Erythroblast (primary cell): ENCODE measurements around the gene MRPL2.

ENCODE experiments used
- GATA1 ChIP-seq: IDR thresholded peaks from 2 replicates; pipeline ENCODE4 v1.6.1; 2011; ENCODE audit warnings: low read depth, mild to moderate bottlenecking, control low read depth, low read length, moderate library complexity
- POLR2A ChIP-seq: IDR thresholded peaks from 2 replicates; pipeline ENCODE4 v1.6.1; 2011; ENCODE audit warnings: mild to moderate bottlenecking, low read length

DNA sequence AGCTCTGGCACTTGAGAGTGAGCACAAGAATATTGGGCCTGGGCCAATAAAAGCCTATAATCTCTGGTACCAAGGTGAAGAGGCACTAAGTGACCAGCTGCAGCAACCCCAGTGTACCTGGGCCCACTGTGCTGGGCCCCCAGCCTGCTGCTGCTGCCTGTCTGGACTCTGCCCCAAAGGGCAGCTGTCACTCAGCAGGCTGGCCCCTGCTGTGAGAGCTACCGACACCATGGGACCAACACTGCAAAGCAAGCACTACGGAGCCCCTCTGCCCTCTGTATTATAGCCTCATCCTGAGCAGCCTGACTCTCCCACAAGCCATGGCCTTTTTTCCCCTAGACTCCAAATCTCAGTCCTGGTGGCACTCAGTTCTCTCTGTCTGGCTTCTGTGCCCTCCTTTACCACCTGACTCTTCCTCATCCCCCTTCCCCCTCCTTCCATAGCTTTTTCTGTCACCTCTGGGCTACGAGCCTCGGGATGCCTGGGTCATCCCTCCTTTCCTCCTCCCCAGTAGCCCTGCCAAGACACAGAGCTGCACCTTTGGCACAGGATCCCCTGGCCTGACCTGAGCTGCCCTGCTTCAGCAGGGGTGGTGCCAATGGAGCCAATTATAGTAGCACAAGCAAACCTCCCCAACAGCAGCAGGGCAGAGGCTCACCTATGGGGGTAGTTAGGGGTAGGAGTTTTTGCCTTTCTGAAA, 23.6 kb downstream of the MRPL2 start:
- TF ChIP-seq POLR2A: no peak
- no peak for TF ChIP-seq GATA1
